ENCODE measurements around the gene MRM2.

Gene MRM2

GRCh38 chr7:2224934-2225333, 17.1 kb downstream of the MRM2 start:
- no peak for TF ChIP-seq CTCF (conservative IDR thresholded peaks at IDR 0.05; ENCODE audit: control insufficient read depth, insufficient read depth, low read depth, low read length)
- no peak for DNase-seq (ENCODE audit: low read depth)
- no peak overlapping the region for H3K4me3 ChIP-seq (ENCODE audit: control insufficient read depth, low read depth, low read length)

- no peak for DNase-seq (ENCODE audit: low read depth)
- no peak overlapping the region for H3K4me3 ChIP-seq (ENCODE audit: control insufficient read depth, low read depth, low read length)
- TF ChIP-seq CTCF (conservative IDR thresholded peaks at IDR 0.05; ENCODE audit: control insufficient read depth, insufficient read depth, low read depth, low read length): no peak
These were observed 17.5 kb downstream of the MRM2 start for GRCh38 chr7:2224491-2224928.

GRCh38 chr7:2223321-2223720, 18.7 kb downstream of the MRM2 start:
- no peak for TF ChIP-seq CTCF (conservative IDR thresholded peaks at IDR 0.05; ENCODE audit: control insufficient read depth, insufficient read depth, low read depth, low read length)
- DNase-seq (ENCODE audit: low read depth): no peak
- H3K4me3 ChIP-seq (ENCODE audit: control insufficient read depth, low read depth, low read length): no peak overlapping the region

GRCh38 chr7:2222516-2222915, 19.5 kb downstream of the MRM2 start:
- no peak for TF ChIP-seq CTCF (conservative IDR thresholded peaks at IDR 0.05; ENCODE audit: control insufficient read depth, insufficient read depth, low read depth, low read length)
- no peak overlapping the region for H3K4me3 ChIP-seq (ENCODE audit: control insufficient read depth, low read depth, low read length)
- DNase-seq (ENCODE audit: low read depth): no peak

- no peak overlapping the region for H3K4me3 ChIP-seq (ENCODE audit: control insufficient read depth, low read depth, low read length)
- DNase-seq (ENCODE audit: low read depth): no peak
- TF ChIP-seq CTCF (conservative IDR thresholded peaks at IDR 0.05; ENCODE audit: control insufficient read depth, insufficient read depth, low read depth, low read length): no peak
These were observed 21.1 kb downstream of the MRM2 start for GRCh38 chr7:2220954-2221353.

GRCh38 chr7:2220506-2220905, 21.5 kb downstream of the MRM2 start:
- TF ChIP-seq CTCF (conservative IDR thresholded peaks at IDR 0.05; ENCODE audit: control insufficient read depth, insufficient read depth, low read depth, low read length): no peak
- no peak for DNase-seq (ENCODE audit: low read depth)
- no peak overlapping the region for H3K4me3 ChIP-seq (ENCODE audit: control insufficient read depth, low read depth, low read length)

GRCh38 chr7:2220030-2220429, 22.0 kb downstream of the MRM2 start:
- H3K4me3 ChIP-seq (ENCODE audit: control insufficient read depth, low read depth, low read length): no peak overlapping the region

More at GRCh38 chr7:2220030-2220429, 22.0 kb downstream of the MRM2 start:
- no peak for TF ChIP-seq CTCF (conservative IDR thresholded peaks at IDR 0.05; ENCODE audit: control insufficient read depth, insufficient read depth, low read depth, low read length)
- DNase-seq (ENCODE audit: low read depth): no peak
